SU-DHL-6 (cell line): ENCODE measurements around the gene NOTCH3.

Experiments
- H2AFZ ChIP-seq: fragments of 200-600 bp; sonication (generic); 2 replicates; pipeline ENCODE4 v1.6.1; 2014; ENCODE audit warnings: low read depth, mild to moderate bottlenecking, moderate library complexity, mixed read lengths, antibody characterized with exemption, low read length; ENCODE audit not compliant: severe bottlenecking
- H3F3A ChIP-seq: fragments of 200-600 bp; shearing (Covaris generic); 2 replicates; pipeline ENCODE4 v1.6.0; 2016; ENCODE audit warnings: antibody characterized with exemption, mild to moderate bottlenecking; ENCODE audit not compliant: insufficient read depth
- H3K27ac ChIP-seq: fragments of 200-600 bp; sonication (generic); 2 replicates; pipeline ENCODE4 v1.5.1; 2016; ENCODE audit warnings: low read depth, mild to moderate bottlenecking, low read length, moderate library complexity, mixed read lengths
- H3K27me3 ChIP-seq: fragments of 200-600 bp; sonication (generic), shearing (Covaris generic); 2 replicates; pipeline ENCODE4 v1.6.0; 2014; ENCODE audit warnings: mild to moderate bottlenecking, low read length
- H3K36me3 ChIP-seq: fragments of 200-600 bp; sonication (generic); 2 replicates; pipeline ENCODE4 v1.6.1; 2014; ENCODE audit warnings: mild to moderate bottlenecking, low read length, mixed read lengths
- H3K4me2 ChIP-seq: fragments of 300-600, 200-600 bp; shearing (Covaris generic), sonication (generic); 2 replicates; pipeline ENCODE4 v1.6.0; 2014; ENCODE audit warnings: low read length, low read depth, mild to moderate bottlenecking; ENCODE audit not compliant: poor library complexity, severe bottlenecking
- H3K4me3 ChIP-seq: fragments of 200-600 bp; sonication (generic); 2 replicates; pipeline ENCODE4 v1.5.1; 2014; ENCODE audit warnings: antibody characterized with exemption, low read length, mild to moderate bottlenecking, mixed read lengths; ENCODE audit not compliant: insufficient read depth, poor library complexity, severe bottlenecking
- H3K79me2 ChIP-seq: fragments of 200-600 bp; sonication (generic); 2 replicates; pipeline ENCODE4 v1.6.1; 2014; ENCODE audit warnings: mild to moderate bottlenecking, low read length, moderate library complexity; ENCODE audit not compliant: insufficient read depth
- H3K9ac ChIP-seq: fragments of 200-600 bp; sonication (generic); 2 replicates; pipeline ENCODE4 v1.7.0; 2014; ENCODE audit warnings: mild to moderate bottlenecking, low read length
- H3K9me2 ChIP-seq: fragments of 200-600 bp; sonication (generic); replicated peaks from 2 replicates; pipeline ENCODE4 v1.6.1; 2014; ENCODE audit warnings: low read length; ENCODE audit not compliant: insufficient read depth
- H3K9me3 ChIP-seq: fragments of 200-600 bp; sonication (generic); 2 replicates; pipeline ENCODE4 v1.6.1; 2014; ENCODE audit warnings: low read length, mixed read lengths; ENCODE audit not compliant: insufficient read depth
- H4K20me1 ChIP-seq: fragments of 200-600 bp; sonication (generic); 2 replicates; pipeline ENCODE4 v1.6.1; 2014; ENCODE audit warnings: low read depth, mild to moderate bottlenecking, antibody characterized with exemption, low read length, moderate library complexity, mixed read lengths
- EZH2phosphoT487 ChIP-seq: fragments of 200-600 bp; sonication (generic), shearing (Covaris generic); conservative IDR thresholded peaks from 2 replicates; pipeline ENCODE4 v1.6.1; 2018; ENCODE audit warnings: mild to moderate bottlenecking, antibody characterized with exemption, low read length, moderate library complexity, mixed read lengths
- TF ChIP-seq, protein P1 (sequence below): fragments of 200-600 bp; sonication (generic); IDR thresholded peaks from one replicate; pipeline ENCODE4 v1.5.1; 2017; ENCODE audit warnings: antibody characterized with exemption, mild to moderate bottlenecking, low read length, moderate library complexity; ENCODE audit not compliant: insufficient read depth, poor library complexity, severe bottlenecking

Gene NOTCH3

GRCh38 chr19:15196360-15197005, 4.3 kb downstream of the NOTCH3 start:
- Histone ChIP-seq H4K20me1 (no peaks in the 10 kb centered on the region), H3F3A (no peaks in the 10 kb centered on the region), H3K36me3 (no peaks in the 10 kb centered on the region), H2AFZ (no peak overlapping the region), H3K9me3 (no peaks in the 10 kb centered on the region), H3K79me2 (no peaks in the 10 kb centered on the region), H3K9me2 (no peaks in the 10 kb centered on the region), H3K4me3 (no peak overlapping the region), H3K9ac (no peak overlapping the region), H3K27ac (no peak overlapping the region), H3K27me3 (no peaks in the 10 kb centered on the region), H3K4me2 (no peak overlapping the region)
- TF ChIP-seq EZH2phosphoT487: no peak
- TF ChIP-seq, protein P1, sequence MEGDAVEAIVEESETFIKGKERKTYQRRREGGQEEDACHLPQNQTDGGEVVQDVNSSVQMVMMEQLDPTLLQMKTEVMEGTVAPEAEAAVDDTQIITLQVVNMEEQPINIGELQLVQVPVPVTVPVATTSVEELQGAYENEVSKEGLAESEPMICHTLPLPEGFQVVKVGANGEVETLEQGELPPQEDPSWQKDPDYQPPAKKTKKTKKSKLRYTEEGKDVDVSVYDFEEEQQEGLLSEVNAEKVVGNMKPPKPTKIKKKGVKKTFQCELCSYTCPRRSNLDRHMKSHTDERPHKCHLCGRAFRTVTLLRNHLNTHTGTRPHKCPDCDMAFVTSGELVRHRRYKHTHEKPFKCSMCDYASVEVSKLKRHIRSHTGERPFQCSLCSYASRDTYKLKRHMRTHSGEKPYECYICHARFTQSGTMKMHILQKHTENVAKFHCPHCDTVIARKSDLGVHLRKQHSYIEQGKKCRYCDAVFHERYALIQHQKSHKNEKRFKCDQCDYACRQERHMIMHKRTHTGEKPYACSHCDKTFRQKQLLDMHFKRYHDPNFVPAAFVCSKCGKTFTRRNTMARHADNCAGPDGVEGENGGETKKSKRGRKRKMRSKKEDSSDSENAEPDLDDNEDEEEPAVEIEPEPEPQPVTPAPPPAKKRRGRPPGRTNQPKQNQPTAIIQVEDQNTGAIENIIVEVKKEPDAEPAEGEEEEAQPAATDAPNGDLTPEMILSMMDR: no peak

GRCh38 chr19:15195371-15196334, 5.1 kb downstream of the NOTCH3 start:
- Histone ChIP-seq H4K20me1 (no peaks in the 10 kb centered on the region), H3K79me2 (no peaks in the 10 kb centered on the region), H2AFZ (no peak overlapping the region)

GRCh38 chr19:15194938-15195337, 5.9 kb downstream of the NOTCH3 start:
- Histone ChIP-seq H3K79me2 (no peaks in the 10 kb centered on the region), H3K4me3 (no peak overlapping the region), H3K27ac (no peak overlapping the region), H3K4me2 (no peak overlapping the region), H3K9ac (no peak overlapping the region), H3F3A (no peaks in the 10 kb centered on the region), H4K20me1 (no peaks in the 10 kb centered on the region), H3K27me3 (no peaks in the 10 kb centered on the region), H3K9me2 (no peaks in the 10 kb centered on the region), H3K9me3 (no peaks in the 10 kb centered on the region), H3K36me3 (no peaks in the 10 kb centered on the region), H2AFZ (no peak overlapping the region)
- TF ChIP-seq, protein P1: no peak
- TF ChIP-seq EZH2phosphoT487: no peak

More at GRCh38 chr19:15195371-15196334, 5.1 kb downstream of the NOTCH3 start:
- Histone ChIP-seq H3K27me3 (no peaks in the 10 kb centered on the region), H3K9me2 (no peaks in the 10 kb centered on the region), H3K9me3 (no peaks in the 10 kb centered on the region), H3K9ac (no peak overlapping the region), H3K27ac (no peak overlapping the region), H3F3A (no peaks in the 10 kb centered on the region), H3K4me2 (no peak overlapping the region), H3K36me3 (no peaks in the 10 kb centered on the region), H3K4me3 (no peak overlapping the region)
- TF ChIP-seq, protein P1: no peak
- TF ChIP-seq EZH2phosphoT487: no peak
